Epithelial cell of proximal tubule (primary cell): ENCODE results near the gene CYB561A3. TPM values are rescaled to one million over a fixed set of nuclear protein-coding genes. Genes with fewer than 3 reads are reported as not detected.

Experiments
- DNase-seq: peaks from one replicate; pipeline ENCODE4 v3.0.0-alpha.2; 2011; ENCODE audit warnings: low read depth
- H3K4me3 ChIP-seq: 2 replicates; pipeline ENCODE4 v1.5.1; 2011; ENCODE audit warnings: low read depth, mild to moderate bottlenecking, low read length
- total RNA-seq: library from RNA; depleted of rRNA; stranded (reverse); fragments of >200 nt; gene quantifications from 2 replicates; pipeline ENCODE4 v1.2.3, GENCODE V29; 2015
- TF ChIP-seq, protein P1 (sequence below): conservative IDR thresholded peaks from 2 replicates; pipeline ENCODE4 v1.5.1; 2012; ENCODE audit warnings: low read depth, mild to moderate bottlenecking, low read length

The CYB561A3 gene
- total RNA-seq, 1 donor from 2014 or later, result 22.1 TPM

- H3K4me3 ChIP-seq, result no peak overlapping the region
- TF ChIP-seq, protein P1, sequence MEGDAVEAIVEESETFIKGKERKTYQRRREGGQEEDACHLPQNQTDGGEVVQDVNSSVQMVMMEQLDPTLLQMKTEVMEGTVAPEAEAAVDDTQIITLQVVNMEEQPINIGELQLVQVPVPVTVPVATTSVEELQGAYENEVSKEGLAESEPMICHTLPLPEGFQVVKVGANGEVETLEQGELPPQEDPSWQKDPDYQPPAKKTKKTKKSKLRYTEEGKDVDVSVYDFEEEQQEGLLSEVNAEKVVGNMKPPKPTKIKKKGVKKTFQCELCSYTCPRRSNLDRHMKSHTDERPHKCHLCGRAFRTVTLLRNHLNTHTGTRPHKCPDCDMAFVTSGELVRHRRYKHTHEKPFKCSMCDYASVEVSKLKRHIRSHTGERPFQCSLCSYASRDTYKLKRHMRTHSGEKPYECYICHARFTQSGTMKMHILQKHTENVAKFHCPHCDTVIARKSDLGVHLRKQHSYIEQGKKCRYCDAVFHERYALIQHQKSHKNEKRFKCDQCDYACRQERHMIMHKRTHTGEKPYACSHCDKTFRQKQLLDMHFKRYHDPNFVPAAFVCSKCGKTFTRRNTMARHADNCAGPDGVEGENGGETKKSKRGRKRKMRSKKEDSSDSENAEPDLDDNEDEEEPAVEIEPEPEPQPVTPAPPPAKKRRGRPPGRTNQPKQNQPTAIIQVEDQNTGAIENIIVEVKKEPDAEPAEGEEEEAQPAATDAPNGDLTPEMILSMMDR, result no peak
- no peak for DNase-seq
Measured at GRCh38 chr11:61368646-61369045, 7.0 kb upstream of the CYB561A3 start.

- no peak for DNase-seq
Measured at GRCh38 chr11:61367406-61367805, 5.7 kb upstream of the CYB561A3 start.

DNA sequence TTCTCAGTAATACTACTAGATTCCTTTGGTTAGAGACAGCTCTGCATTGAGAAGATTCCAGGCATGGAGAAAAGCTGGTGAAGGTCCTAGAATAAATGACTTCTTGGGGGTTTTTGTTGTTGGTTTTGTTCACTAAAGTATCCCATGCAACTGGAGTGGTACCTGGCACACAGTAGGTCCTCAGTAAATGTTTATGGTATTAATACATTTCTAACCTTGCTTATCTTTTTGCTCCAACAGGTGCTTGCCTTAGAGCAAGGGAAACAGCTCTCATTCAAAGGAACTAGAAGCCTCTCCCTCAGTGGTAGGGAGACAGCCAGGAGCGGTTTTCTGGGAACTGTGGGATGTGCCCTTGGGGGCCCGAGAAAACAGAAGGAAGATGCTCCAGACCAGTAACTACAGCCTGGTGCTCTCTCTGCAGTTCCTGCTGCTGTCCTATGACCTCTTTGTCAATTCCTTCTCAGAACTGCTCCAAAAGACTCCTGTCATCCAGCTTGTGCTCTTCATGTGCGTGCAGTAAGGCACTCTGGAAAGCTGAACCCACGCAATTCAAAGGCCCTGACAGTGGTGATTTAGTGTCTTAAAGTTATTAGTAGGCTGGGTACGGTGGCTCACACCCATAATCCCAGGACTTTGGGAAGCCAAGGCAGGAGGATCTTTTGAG is 2.5 kb upstream of the CYB561A3 start:
- TF ChIP-seq, protein P1, result no peak
- no peak for DNase-seq
- H3K4me3 ChIP-seq, result no peak overlapping the region

More at GRCh38 chr11:61367406-61367805, 5.7 kb upstream of the CYB561A3 start:
- H3K4me3 ChIP-seq, result no peak overlapping the region
- TF ChIP-seq, protein P1, result no peak

DNA sequence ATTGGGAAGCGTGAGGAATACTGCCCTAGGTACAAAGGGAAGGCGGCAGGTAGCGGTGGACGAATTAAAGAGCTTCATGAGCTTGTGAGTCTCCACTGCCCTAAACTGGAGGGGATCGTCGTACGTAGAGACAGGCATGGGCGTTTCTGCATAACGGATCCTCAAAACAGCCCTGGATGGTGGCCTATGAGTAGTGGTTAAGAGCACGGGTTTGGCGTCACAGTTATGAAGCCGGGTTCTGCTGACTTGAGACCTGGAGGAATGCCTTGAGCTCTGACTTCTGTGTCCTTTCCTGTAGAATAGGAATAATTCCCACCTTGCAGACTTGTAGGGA is 827 bp upstream of the CYB561A3 start:
- TF ChIP-seq, protein P1, result no peak
- H3K4me3 ChIP-seq, result peak overlapping the region; percentile 76
- no peak for DNase-seq

- H3K4me3 ChIP-seq, result peak overlapping the region; percentile 76
- TF ChIP-seq, protein P1, result no peak
- no peak for DNase-seq
Measured at GRCh38 chr11:61361237-61361740, 393 bp downstream of the CYB561A3 start.

DNA sequence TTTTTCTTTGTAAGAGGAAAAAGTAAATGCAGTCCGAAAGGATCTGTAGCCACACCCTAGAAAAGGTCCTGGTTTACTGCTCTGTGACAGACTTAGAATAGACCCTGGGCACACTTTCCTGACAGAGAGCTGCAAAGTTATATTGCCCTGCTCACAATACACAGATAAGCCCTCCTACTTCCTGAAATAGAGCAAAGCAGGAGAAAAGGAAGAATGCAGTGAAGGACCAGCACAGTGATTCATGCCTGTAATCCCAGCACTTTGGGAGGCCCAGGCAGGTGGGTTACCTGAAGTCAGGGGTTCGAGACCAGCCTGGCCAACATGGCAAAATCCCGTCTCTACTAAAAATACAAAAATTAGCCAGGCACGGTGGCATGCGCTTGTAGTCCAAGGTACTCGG is 2.2 kb downstream of the CYB561A3 start:
- TF ChIP-seq, protein P1, result no peak
- DNase-seq, result no peak
- H3K4me3 ChIP-seq, result no peak overlapping the region

DNA sequence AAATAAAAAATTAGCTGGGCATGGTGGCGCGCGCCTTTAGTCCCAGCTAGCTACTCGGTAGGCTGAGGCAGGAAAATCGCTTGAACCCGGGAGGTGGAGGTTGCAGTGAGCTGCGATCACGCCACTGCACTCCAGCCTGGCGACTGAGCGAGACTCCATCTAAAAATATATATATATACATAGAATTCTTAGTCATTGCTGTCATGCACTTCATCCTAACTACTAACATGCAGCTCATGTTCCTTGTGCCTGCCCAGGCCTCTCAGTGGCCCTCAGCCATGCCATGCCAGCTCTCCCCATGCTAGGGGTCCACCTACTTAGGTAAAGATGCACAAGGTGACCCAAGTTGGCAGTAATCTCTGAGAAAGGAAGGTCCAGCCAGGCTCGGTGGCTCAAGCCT is 3.1 kb downstream of the CYB561A3 start:
- TF ChIP-seq, protein P1, result no peak

More for the DNA sequence above, 3.1 kb downstream of the CYB561A3 start:
- no peak for DNase-seq
- H3K4me3 ChIP-seq, result no peak overlapping the region
